PC-9 (cell line): ENCODE measurements around the gene SYNPR. TPM values are rescaled to one million over a fixed set of nuclear protein-coding genes. Genes with fewer than 3 reads are reported as not detected.

Experiments used
- BruUV-seq: library from RNA; stranded (reverse); fragments of 400-500 nt; replicated peaks from 2 replicates; lab custom pipeline; 2021; lab: Mats Ljungman, UMichigan
- CTCF ChIA-PET: fragments of 300-600 bp; sonication (Branson Sonifier 250); formaldehyde crosslinking; loops from one replicate; lab custom pipeline; 2022; ENCODE audit warnings: antibody characterized with exemption; lab: Charles Lee
- POLR2A ChIA-PET: fragments of 300-600 bp; sonication (Branson Sonifier 250); formaldehyde crosslinking; loops from one replicate; lab custom pipeline; 2022; ENCODE audit warnings: antibody characterized with exemption; ENCODE audit not compliant: unreplicated experiment; lab: Charles Lee
- DNase-seq, 2 experiments: peaks; one replicate each; pipeline versions ENCODE4 v3.0.0 to v3.0.0-alpha.2; 2015 to 2022; ENCODE audit warnings: mixed read lengths in 1 of 2
- H2AFZ ChIP-seq: fragments of 200-600 bp; sonication (generic); 2 replicates; pipeline ENCODE4 v1.8.1; 2017; ENCODE audit warnings: antibody characterized with exemption
- H3F3A ChIP-seq: fragments of 200-600 bp; sonication (generic); 2 replicates; pipeline ENCODE4 v1.8.1; 2017; ENCODE audit warnings: antibody characterized with exemption, mild to moderate bottlenecking, low read depth; ENCODE audit not compliant: insufficient read depth
- H3K27ac ChIP-seq: fragments of 200-600 bp; sonication (generic); 2 replicates; pipeline ENCODE4 v1.6.1; 2016; ENCODE audit warnings: mixed run types
- H3K27me3 ChIP-seq: fragments of 200-600 bp; sonication (generic); 2 replicates; pipeline ENCODE4 v1.6.1; 2016; ENCODE audit warnings: low read depth, mixed run types; ENCODE audit not compliant: insufficient read depth
- H3K36me3 ChIP-seq: fragments of 200-600 bp; sonication (generic); 2 replicates; pipeline ENCODE4 v1.6.1; 2016; ENCODE audit warnings: low read depth, mixed run types
- H3K4me1 ChIP-seq: fragments of 200-600 bp; sonication (generic); replicated peaks from 2 replicates; pipeline ENCODE4 v1.6.1; 2016; ENCODE audit warnings: mixed run types; ENCODE audit not compliant: insufficient read depth
- H3K4me2 ChIP-seq: fragments of 200-600 bp; sonication (generic); 2 replicates; pipeline ENCODE4 v1.6.1; 2017; ENCODE audit warnings: mixed run types
- H3K4me3 ChIP-seq: fragments of 200-600 bp; sonication (generic); 2 replicates; pipeline ENCODE4 v1.6.1; 2016; ENCODE audit warnings: mixed run types
- H3K79me2 ChIP-seq: fragments of 200-600 bp; sonication (generic); 2 replicates; pipeline ENCODE4 v1.6.1; 2017; ENCODE audit warnings: low read depth, mixed run types
- H3K9me2 ChIP-seq: fragments of 200-600 bp; sonication (generic); 2 replicates; pipeline ENCODE4 v1.8.1; 2017; ENCODE audit warnings: mild to moderate bottlenecking; ENCODE audit not compliant: insufficient read depth
- H3K9me3 ChIP-seq: fragments of 200-600 bp; sonication (generic); 2 replicates; pipeline ENCODE4 v1.8.1; 2016; ENCODE audit warnings: low read depth; ENCODE audit not compliant: insufficient read depth
- H4K20me1 ChIP-seq: fragments of 200-600 bp; sonication (generic); 2 replicates; pipeline ENCODE4 v1.8.1; 2017; ENCODE audit not compliant: insufficient read depth
- CTCF ChIP-seq: fragments of 200-600 bp; sonication (generic); conservative IDR thresholded peaks from 2 replicates; pipeline ENCODE4 v1.6.1; 2017; ENCODE audit warnings: mixed run types, antibody characterized with exemption, mild to moderate bottlenecking, moderate library complexity
- EZH2 ChIP-seq: fragments of 200-600 bp; sonication (generic); IDR thresholded peaks from 2 replicates; pipeline ENCODE4 v1.8.0; 2017; ENCODE audit warnings: antibody characterized with exemption, low read depth
- intact Hi-C: fragments of 100-400 bp; cut with micrococcal nuclease; formaldehyde crosslinking; loops from one replicate; pipeline ENCODE4 v1.10.0; 2022; ENCODE audit not compliant: unreplicated experiment
- total RNA-seq: library from RNA; stranded (reverse); gene quantifications from 2 replicates; pipeline ENCODE4 v1.2.3, GENCODE V29; 2021

SYNPR gene
- total RNA-seq, 1 experiment from 2014 or later = not detected

GRCh38 chr3:63617391-63617790 lies 339.3 kb downstream of the SYNPR start:
- Histone ChIP-seq H3K79me2 (no peaks in the 10 kb centered on the region), H3K27ac (no peak overlapping the region), H3F3A (no peaks in the 10 kb centered on the region), H3K9me3 (no peaks in the 10 kb centered on the region), H3K4me2 (no peak overlapping the region), H3K27me3 (no peaks in the 10 kb centered on the region; the same call in 1 of the 2 replicates), H3K4me1 (no peaks in the 10 kb centered on the region), H3K4me3 (no peak overlapping the region), H4K20me1 (no peaks in the 10 kb centered on the region), H2AFZ (no peak overlapping the region), H3K36me3 (no peaks in the 10 kb centered on the region), H3K9me2 (no peaks in the 10 kb centered on the region)
- BruUV-seq = no TSS peak
- CTCF ChIA-PET = no interaction called here
- intact Hi-C loops = no loop called here
- POLR2A ChIA-PET = interaction anchor here (0.7 kb wide), 1 partner anchor 111 kb away, joined by 7 read pairs; no protein-coding TSS in a partner anchor
- no peak for DNase-seq
- TF ChIP-seq CTCF (no peak), EZH2 (no peak)

GRCh38 chr3:63624941-63625560 lies 346.9 kb downstream of the SYNPR start:
- intact Hi-C loops = no loop called here
- Histone ChIP-seq H3K9me2 (no peaks in the 10 kb centered on the region), H3K4me1 (no peaks in the 10 kb centered on the region), H3K4me3 (no peak overlapping the region), H3K79me2 (no peaks in the 10 kb centered on the region), H3K27ac (no peak overlapping the region), H2AFZ (no peak overlapping the region), H3K36me3 (no peaks in the 10 kb centered on the region), H3K4me2 (no peak overlapping the region), H4K20me1 (no peaks in the 10 kb centered on the region), H3K27me3 (no peaks in the 10 kb centered on the region), H3F3A (no peaks in the 10 kb centered on the region), H3K9me3 (no peaks in the 10 kb centered on the region)
- ChIA-PET CTCF (no interaction called here), POLR2A (no interaction called here)
- no peak for TF ChIP-seq CTCF
- TF ChIP-seq EZH2 = no peak
- DNase-seq = peak in 1 of 2 experiments; percentile 37
- no TSS peak for BruUV-seq

- H3K9me3 ChIP-seq = no peaks in the 10 kb centered on the region
- no peaks in the 10 kb centered on the region for H3K4me1 ChIP-seq
- H3K27me3 ChIP-seq = 0 out of 2 replicates have a peak, but pooled peaks cover 6% of the 10 kb centered on the region
- intact Hi-C loops = no loop called here
- no peak overlapping the region for H3K27ac ChIP-seq
- H3K79me2 ChIP-seq = no peaks in the 10 kb centered on the region
- no peaks in the 10 kb centered on the region for H3F3A ChIP-seq
- no TSS peak for BruUV-seq
- ChIA-PET POLR2A (no interaction called here), CTCF (no interaction called here)
- H3K36me3 ChIP-seq = no peaks in the 10 kb centered on the region
- H3K9me2 ChIP-seq = no peaks in the 10 kb centered on the region
- no peak overlapping the region for H3K4me2 ChIP-seq
- no peak for DNase-seq
- H3K4me3 ChIP-seq = no peak overlapping the region
- no peak overlapping the region for H2AFZ ChIP-seq
- no peaks in the 10 kb centered on the region for H4K20me1 ChIP-seq
- TF ChIP-seq CTCF = no peak
Measured at GRCh38 chr3:63631670-63632069, 353.6 kb downstream of the SYNPR start.
